Activated T-cell treated with anti-CD3 and anti-CD28 coated beads for 4 hours (primary cell): Measurements from ENCODE around the gene IMMP2L.

ENCODE experiments used
- DNase-seq: peaks from one replicate; pipeline ENCODE4 v3.0.0-alpha.2; 2020

IMMP2L gene

GRCh38 chr7:111388912-111389311, 173.4 kb downstream of the IMMP2L start:
- no peak for DNase-seq

- no peak for DNase-seq
Observed at GRCh38 chr7:111388016-111388415, 174.3 kb downstream of the IMMP2L start.

GRCh38 chr7:111384065-111384891, 178.0 kb downstream of the IMMP2L start:
- no peak for DNase-seq

- DNase-seq, result no peak
Observed at GRCh38 chr7:111383133-111383532, 179.2 kb downstream of the IMMP2L start.

- no peak for DNase-seq
Observed at GRCh38 chr7:111381590-111381989, 180.7 kb downstream of the IMMP2L start.

GRCh38 chr7:111380945-111381344, 181.3 kb downstream of the IMMP2L start:
- no peak for DNase-seq

- DNase-seq, result no peak
Observed at GRCh38 chr7:111374027-111374426, 188.3 kb downstream of the IMMP2L start.

GRCh38 chr7:111371437-111371836, 190.9 kb downstream of the IMMP2L start:
- DNase-seq, result no peak

GRCh38 chr7:111370002-111370401, 192.3 kb downstream of the IMMP2L start:
- DNase-seq, result no peak

GRCh38 chr7:111368381-111369065, 193.8 kb downstream of the IMMP2L start:
- DNase-seq, result no peak

GRCh38 chr7:111364413-111364812, 197.9 kb downstream of the IMMP2L start:
- DNase-seq, result no peak

GRCh38 chr7:111363099-111363498, 199.2 kb downstream of the IMMP2L start:
- DNase-seq, result no peak

- no peak for DNase-seq
Observed at GRCh38 chr7:111362506-111363054, 199.7 kb downstream of the IMMP2L start.

- DNase-seq, result no peak
Observed at GRCh38 chr7:111358915-111359314, 203.4 kb downstream of the IMMP2L start.

- DNase-seq, result no peak
Observed at GRCh38 chr7:111357691-111358090, 204.6 kb downstream of the IMMP2L start.

- no peak for DNase-seq
Observed at GRCh38 chr7:111356941-111357340, 205.4 kb downstream of the IMMP2L start.

- no peak for DNase-seq
Observed at GRCh38 chr7:111352319-111352718, 210.0 kb downstream of the IMMP2L start.

GRCh38 chr7:111346219-111346618, 216.1 kb downstream of the IMMP2L start:
- no peak for DNase-seq

GRCh38 chr7:111343017-111343416, 219.3 kb downstream of the IMMP2L start:
- no peak for DNase-seq

- no peak for DNase-seq
Observed at GRCh38 chr7:111339006-111339405, 223.3 kb downstream of the IMMP2L start.

- DNase-seq, result no peak
Observed at GRCh38 chr7:111333010-111333409, 229.3 kb downstream of the IMMP2L start.

GRCh38 chr7:111330235-111330523, 232.1 kb downstream of the IMMP2L start:
- no peak for DNase-seq

GRCh38 chr7:111329367-111330234, 232.7 kb downstream of the IMMP2L start:
- no peak for DNase-seq
